GM18502 (cell line): ENCODE data around the gene LMX1A.
A peak's percentile ranks its signal among the peaks of the same experiment; 100 is the strongest.

Experiments used
- ATAC-seq: cut with Tn5 transposase; IDR thresholded peaks from one replicate; pipeline ENCODE4 v1.9.1; 2021; ENCODE audit warnings: mild to moderate bottlenecking; ENCODE audit not compliant: unreplicated experiment, poor library complexity

Gene LMX1A

GRCh38 chr1:165355977-165356811 lies at the start of gene LMX1A:
LMX1A (minus strand) TSS chr1:165356715; CDS start chr1:165355559, 1,156 bp downstream.
- no peak for ATAC-seq

DNA sequence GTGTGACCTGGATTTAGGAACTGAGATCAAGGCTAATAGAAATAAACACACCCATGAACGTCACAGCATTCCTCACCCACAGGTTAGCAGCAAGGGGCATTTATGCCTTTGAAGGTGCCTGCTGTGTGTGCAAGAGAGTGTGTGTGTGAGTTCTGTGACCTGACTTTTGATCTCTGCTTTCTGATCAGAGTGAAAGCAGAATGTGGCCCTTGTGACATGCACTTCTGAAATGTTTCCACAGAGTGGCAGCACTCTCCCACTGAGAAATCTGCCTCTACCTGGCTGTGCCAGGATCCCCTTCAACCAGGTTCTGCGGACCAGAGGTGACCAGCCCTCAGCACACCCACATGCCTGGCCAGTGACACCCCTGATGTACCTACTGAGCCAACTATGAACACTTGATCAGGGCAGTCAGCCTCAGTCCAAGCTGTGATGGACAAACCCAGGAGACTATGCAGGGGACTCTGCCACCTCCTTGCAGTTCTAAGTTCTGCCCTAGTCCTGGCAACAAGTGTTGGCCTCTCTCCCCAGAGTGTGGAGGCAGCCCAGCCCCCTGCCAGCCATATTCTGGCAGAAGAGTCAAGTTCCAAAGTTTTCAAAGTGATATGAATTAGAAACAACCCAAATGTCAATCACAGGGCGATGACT lies 47.4 kb upstream of the LMX1A start:
- ATAC-seq = peak; percentile 84

DNA sequence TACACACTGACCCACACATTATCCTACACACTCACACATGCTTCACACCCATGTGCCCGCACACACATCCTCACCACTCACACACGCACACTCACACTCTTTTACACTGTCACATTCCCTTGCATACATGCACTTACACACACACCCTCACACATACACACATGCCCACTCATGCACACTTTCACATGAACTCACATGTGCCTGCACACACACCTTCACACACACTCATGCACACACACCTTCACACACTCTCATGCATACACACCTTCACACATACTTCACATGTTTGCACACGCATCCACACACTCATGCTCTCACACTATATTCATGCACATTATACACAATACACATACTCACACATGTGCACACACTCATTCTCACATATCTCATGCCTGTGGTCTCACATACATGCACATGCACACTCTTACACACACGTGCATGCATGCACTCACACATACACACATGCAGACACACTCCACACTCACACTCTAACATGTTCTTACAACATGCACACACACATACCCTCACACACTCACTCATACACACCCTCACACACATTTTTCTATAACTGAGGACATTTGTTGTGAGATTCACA lies 46.1 kb upstream of the LMX1A start:
- ATAC-seq = no peak

DNA sequence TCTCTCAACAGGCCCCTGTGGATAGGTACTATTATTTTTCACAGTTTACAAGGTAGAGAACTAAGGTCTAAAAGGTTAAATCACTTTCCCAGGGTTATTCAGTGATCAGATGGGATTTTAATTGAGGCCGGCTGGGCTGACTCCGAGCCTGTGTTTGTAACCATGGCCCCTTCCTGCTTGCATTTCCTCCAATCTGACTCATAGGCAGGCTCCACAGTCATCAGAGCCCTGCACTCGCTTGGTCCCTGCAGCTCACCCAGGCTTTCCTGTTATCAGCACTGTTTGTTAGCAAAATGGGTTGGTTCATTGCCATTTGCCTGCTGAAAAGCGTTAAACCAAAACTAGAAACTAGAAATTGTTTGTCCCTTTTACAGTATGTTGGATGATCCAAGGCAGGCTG lies 41.4 kb upstream of the LMX1A start:
- ATAC-seq = no peak

- ATAC-seq = no peak
Observed at GRCh38 chr1:165395901-165396300, 39.4 kb upstream of the LMX1A start.

DNA sequence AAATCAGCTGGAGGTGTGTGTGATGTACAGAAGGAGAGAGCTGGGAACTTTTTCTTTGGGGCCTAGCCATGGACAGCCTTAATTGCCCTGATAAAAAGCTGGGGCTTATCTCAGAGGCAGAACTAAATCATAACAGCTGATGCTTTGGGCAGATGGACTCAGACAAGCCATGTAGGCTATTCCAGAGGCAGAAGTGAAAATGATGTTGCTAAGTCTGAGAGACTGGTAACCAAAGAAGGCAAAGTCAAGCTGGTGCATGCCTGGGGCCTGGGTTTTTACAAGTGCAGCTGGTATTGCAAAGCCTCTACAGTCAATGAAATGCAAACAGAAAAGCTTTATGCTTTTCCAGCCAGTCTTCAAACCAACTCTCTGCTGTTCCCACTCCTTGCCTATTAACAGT lies 39.0 kb upstream of the LMX1A start:
- ATAC-seq = peak; percentile 42

DNA sequence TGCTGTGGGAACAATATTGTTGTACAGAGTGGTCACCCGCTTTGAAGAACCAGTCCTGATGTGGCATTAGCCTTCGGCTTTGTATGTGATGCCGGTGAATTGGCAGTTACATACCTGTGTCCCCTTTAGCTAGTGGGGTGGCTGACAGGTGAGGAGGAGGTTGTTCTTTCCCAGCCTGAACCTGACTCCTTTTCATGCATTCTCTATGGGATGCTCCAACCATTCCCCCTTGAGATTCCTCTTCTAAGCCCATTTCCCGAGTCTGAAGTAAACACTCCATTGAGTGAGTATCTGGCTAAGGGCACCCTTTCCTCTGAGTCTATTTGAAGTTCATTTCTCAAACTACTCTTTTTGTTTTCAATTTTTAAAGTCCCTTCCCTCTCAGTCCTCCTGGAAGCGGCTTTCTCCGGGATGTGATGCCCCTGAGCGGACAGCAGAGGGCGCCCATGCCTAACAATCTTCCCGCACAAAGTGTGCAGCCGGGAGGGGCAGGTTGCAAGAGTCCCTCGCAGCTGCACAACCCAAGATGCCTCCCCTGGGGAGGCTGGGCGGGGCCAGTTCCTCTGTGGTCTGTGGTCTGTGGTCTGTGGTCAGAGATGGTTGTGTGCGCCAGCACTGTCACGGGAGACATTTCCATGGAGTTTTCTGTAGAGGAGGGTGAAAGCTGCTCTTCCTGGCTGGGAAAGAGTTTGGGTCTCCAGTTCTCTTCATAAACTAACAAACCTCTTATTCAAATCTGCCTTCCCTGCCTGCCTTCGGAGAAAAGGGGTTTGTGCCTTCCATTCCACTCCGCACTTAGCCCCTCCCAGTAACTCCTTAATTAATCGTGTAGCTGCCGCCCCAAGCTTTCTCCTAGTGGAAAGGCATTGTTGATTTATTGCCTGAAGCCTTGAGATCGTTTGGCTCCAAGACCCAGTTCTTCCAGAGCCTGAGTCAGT lies 36.4 kb upstream of the LMX1A start:
- peak; percentile 97 for ATAC-seq

GRCh38 chr1:165389609-165390008 lies 33.1 kb upstream of the LMX1A start:
- no peak for ATAC-seq

DNA sequence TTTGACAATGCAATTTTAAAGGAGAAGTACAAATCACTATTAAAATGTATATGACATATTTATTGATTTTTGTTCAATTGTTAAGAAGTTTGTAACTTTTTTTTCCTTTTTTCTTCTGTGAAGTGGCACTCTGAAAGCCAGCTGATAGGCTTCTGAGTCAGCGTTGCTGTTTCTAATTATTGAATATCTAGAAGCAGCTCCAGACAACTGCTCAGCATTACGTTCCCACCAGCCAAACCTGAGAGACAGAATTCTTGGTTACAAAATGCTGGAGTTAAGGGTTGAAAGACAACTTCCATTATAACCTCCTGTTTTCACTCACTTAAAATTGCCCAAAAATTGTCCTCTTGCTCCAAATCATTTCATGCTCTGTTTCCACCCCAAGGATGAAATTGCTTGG lies 31.4 kb upstream of the LMX1A start:
- ATAC-seq = no peak

DNA sequence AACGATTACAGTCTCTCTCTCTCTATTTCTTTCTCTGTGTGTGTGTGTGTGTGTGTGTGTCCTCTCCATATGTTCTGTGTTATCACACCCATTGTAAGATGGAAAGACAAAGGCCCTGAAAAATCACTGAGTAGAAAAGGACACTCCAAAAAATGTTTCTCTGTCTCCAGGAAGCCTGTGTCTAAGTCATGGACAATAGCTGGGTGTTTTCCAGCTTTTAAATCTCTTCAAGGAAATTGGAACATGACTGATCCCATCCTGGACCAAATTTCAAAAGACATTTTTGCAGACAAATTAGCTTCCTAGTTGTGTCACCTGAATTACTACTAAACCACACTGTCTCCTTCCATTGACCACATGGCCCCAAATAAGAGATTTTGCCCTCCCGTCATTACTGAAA lies 31.0 kb upstream of the LMX1A start:
- ATAC-seq = no peak

- ATAC-seq = no peak
Observed at GRCh38 chr1:165383599-165384405, 27.3 kb upstream of the LMX1A start.

DNA sequence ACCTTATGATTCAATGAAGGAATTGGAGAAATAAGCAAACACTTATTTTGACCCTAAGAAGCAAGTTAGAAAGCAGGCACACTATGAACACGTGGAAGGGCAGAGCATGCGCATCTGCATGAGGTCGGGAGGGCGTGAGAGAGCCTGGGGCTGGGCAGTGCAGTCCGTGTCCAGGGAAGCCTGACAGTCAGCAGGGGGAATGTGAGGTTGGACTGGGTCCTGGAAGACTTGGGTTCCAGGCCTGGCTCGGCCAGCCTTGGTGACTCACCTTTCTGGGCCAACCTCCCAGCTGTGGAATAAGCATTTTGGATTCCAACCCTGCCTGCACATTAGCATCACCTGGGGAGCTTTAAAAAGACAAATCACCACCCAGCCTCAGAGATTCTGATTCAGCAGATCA lies 26.6 kb upstream of the LMX1A start:
- no peak for ATAC-seq

- ATAC-seq = no peak
Observed at GRCh38 chr1:165381745-165382505, 25.4 kb upstream of the LMX1A start.

- no peak for ATAC-seq
Observed at GRCh38 chr1:165376811-165377311, 20.3 kb upstream of the LMX1A start.

- ATAC-seq = peak; percentile 73
Observed at GRCh38 chr1:165376041-165376810, 19.7 kb upstream of the LMX1A start.

DNA sequence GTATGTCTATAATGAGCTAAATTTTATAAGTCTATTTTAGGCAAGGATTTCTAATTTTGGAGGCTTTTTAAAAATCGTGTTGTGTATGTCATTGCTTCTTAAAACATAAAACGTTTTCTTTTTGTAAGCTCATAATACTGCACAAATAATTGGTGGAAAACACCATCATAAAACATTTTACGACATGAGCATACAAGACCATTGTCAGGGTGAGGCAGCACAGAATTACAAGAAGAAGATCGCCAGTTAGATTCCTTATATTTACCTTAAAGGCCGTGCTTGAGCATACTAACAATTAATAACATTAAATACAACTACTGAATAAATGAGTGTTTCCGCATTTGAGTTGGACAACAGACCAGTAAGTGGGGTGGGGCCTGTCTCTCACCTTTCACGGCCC lies 19.1 kb upstream of the LMX1A start:
- no peak for ATAC-seq

- ATAC-seq = no peak
Observed at GRCh38 chr1:165371588-165372225, 15.2 kb upstream of the LMX1A start.
